NCI-H226 (cell line): Measurements from ENCODE around the gene ASPDH.

Source experiments
- DNase-seq: peaks from one replicate; pipeline ENCODE4 v3.0.0-alpha.2; 2015

ASPDH gene

DNA sequence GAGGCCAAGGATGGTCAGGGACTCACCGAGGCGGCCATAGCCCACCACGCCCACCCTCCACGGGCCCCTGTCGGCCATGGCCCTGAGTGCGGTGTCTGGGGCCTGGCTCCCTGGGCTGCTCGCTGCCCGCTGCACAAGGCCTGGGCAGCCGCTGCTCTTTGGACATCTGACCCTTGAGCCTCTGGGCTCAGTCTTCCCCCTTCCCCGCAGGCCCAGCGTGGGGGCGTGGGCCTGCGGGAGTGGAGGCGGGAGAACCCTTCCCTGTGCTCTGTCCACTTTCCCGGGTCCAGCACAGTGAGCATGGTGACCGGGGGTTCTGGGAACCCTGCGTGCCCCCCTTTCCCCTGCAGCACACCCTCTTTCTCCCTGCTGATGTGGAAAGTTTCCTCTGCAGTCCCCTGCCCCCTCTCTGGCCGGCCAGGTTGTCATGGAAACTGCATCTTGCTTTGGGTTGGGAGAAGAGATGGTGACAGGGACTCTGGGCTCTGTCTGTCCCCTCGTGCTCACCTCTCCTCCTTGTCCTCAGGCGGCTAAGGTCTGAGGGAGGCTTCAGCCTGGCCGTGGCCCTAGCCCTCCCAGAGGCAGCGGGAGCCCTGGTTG lies at the start of gene ASPDH:
TSS of gene ASPDH (minus strand) at position 168 of the 600 bp plus-strand sequence. CDS start at position 78, 90 bp downstream.
- no peak for DNase-seq

DNA sequence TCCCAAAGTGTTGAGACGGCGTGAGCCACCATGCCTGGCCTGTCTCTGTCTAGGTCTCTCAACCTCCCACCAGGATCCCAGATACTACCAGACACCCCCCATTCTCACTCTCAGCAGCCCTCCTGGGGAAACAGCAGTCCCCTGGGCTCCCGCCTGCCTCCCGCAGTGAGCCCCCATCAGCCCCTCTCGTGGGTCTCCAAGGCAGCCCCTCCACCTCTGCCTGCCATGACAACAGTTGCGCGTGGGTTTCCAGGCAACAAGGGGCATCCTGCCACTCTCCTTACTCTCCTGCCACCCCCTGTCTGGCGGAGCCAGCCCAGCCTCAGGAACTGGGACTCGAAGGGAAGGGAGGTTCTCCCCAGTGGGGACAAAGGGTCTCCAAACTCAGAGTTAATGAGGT lies 49.3 kb upstream of the ASPDH start:
- no peak for DNase-seq

DNA sequence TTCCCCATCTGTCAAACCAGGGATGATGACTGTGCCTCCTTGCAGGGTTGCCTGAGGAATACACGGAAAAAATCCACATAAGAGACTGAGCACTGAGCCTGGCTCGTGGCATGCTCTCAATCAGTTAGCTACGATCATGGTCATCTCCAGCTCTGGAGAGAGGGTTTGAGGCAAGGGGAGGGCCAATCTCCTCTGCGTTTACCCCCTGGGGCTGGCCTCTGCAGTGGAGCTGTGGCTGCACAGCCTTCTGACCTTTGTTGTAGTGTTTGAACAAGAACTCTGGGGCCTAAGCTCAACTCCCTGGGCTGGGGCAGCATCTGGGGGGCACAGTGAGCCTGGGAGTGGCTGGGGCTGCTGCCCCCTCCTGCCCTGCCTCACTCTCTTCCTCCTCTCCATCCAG lies 48.6 kb upstream of the ASPDH start:
- DNase-seq, result no peak

DNA sequence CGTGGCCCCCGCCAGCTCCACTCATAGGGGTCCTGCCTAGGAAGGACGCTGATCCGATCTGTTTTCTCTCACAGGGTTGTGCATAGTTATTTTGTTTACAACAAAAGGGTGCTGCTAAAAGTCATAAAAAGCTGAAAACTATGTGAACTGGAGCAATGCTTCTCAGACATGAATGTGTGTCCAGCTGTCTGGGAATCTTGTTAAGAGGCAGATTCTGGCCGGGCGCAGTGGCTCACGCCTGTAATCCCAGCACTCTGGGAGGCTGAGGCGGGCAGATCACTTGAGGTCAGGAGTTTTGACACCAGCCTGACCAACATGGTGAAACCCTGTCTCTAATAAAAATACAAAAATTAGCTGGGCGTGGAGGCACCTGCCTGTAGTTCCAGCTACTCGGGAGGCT lies 45.9 kb upstream of the ASPDH start:
- DNase-seq, result no peak

DNA sequence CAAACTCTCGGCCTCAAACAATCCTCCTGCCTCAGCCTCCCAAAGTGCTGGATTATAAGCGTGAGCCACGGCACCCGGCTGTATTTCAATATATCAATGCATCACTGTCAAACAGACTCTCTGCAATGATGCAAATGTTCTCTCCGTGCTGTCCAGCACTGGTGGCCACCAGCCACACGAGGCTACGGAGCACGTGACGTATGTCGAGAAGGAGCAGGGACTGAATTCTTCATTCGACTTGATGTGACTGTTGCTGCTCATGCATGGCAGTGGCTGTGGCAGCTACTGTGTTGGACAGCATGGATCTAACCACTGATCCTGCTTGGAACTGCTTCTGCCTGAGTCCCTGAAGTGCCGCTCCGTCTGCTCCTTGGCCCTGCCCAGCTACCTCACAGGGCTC lies 44.7 kb upstream of the ASPDH start:
- DNase-seq, result no peak

DNA sequence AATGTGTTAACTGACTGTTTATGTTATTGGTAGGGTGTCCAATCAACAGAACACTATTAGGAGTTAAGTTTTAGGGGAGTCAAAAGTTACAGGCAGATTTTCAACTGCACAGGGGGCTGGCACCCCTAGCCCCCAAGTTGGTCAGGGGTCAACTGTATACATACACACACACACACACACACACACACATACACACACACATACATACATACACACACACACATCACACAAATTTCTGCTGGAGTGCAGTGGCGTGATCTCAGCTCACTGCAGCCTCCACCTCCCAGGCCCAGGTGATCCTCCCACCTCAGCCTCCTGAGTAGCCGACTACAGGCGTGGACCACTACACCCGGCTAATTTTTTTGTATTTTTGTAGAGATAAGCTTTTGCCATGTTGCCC lies 44.3 kb upstream of the ASPDH start:
- DNase-seq, result no peak

DNA sequence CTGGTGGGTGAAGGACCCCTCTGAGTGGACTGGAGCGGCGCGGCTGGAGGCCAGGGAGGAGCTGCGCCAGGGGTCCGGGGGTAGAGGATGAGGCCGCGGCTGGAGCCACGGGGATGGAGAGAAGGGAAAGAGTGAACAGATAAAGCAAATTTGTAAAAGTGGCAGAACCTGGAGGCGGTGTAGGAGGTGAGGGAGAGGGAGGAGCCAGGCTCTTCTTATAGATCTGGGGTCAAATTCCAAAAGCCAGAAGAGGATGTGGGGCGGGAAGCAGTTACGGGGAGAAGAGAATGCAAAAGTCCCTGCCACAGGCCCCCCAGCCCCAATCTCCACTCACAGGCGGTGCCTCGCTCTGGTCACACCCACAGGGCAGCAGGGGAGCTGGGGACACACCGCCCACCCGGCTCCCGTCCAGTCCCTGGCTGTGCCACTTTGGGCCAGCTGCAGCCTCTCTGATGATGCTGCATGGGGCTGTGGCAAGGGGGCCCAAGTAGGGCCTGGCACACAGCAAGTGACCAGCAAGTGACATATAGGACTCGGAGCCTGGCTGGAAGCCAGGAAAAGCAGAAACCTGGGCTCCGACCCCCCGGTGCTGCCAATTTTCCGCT lies 43.4 kb upstream of the ASPDH start:
- DNase-seq, result no peak

DNA sequence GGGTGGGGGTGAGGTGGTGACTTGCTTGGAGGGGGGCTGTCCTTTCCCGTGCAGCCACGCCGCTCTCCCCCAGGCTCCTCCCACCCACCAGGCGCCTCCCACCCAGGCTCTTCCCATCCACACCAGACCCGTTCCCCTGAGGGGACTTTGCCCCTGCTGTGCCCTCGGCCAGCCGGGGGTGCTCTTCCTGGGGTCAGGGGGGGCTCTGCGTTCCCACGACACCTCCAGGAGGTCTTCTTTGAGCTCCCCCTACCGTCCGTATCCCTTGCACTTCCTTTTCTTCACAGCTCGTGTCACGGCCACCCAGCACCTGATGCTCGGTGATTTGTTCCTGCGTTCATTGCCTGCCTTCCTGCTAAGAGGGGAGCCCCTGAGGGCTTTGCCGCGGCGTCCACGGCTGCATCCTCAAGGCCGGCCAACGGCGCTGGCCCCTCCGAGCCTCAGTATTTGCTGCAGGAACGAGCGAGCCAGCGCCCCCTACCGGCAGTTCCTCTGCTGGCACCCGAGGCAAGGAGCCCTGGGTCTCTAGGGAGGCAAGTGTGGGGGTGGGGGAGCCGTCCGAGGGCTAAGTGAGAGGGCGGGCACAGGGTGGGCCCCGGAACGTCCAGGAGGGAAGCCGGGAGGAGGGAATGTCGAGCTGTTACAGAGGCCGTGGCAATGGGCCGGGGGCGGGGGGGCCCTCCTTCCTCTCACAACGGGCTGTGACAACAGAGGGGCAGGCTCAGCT lies 42.7 kb upstream of the ASPDH start:
- peak; percentile 53 for DNase-seq

DNA sequence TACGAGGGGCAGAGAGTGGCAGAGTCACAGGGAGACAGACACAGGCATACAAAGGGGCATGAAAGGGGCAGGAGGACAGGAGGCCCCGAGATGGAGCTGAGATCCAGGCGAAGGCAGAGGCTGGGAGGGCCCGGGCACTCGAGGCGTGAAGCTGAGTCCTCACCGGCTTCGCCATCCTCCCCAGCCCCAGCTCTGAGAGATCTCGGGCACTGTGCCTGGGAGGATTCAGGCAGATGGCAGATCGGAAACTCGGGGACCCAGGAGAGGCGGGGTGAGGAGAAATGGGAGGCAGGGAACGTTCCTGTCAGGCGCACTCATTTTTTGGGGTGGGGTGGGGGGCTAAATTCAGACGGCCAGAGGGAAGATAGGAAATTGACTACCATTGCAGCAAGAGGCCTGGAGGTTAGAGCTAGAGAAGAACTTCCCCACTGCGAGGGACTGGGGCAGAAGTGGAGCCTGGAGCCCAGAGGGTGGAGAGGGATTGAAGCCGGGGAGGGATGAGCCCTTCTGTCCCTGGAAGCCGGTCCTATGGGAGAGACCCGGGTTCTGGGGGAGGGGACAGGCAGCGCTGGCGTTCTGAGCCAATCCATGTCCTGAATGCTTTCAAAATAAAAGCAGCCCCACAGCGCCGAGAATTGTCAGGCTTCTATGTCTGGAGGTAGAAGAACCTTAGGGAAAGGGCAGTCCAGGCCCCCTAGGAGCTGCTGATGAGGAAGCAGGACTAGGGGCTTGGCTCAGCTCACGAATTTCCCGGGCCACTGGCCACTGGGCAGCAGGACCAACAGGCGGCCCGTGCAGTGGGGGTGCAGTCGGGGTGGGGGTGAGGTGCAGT lies 42.0 kb upstream of the ASPDH start:
- no peak for DNase-seq

DNA sequence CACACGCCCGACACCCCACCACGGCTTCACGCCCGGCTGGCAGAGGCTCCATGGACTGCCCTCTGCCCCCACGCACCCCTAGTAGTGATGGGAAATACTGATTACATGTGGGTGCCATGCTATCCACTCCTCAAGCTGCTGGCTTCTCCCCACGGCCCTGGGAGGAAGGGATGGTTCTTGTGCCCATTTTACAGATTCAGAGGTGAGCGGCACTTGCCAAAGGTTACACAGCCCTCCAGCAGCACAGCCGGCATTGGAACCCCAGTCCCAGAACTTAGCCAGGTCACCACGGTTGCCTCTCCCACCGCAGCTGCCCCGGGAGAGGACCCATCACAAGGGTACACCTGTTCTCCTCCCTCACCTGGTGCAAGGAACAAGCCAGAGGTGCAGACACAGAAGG lies 41.3 kb upstream of the ASPDH start:
- DNase-seq, result no peak

DNA sequence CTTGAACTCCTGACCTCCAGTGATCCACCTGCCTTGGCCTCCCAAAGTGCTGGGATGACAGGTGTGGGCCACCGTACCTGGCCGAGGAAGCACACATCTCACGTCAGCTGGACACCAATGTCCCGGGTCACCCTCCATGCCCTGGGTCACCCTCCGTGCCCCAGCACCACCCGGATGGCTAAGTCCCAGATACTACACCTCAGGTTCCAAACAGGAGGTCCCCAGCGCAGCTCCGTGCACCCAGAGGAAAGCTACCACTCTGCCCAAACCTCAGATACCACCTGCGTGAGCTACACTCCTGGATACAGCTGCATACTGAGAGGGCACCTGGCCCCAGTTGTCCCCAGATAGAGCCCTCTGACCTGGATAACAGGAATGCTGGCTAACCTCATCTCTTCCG lies 40.5 kb upstream of the ASPDH start:
- no peak for DNase-seq

DNA sequence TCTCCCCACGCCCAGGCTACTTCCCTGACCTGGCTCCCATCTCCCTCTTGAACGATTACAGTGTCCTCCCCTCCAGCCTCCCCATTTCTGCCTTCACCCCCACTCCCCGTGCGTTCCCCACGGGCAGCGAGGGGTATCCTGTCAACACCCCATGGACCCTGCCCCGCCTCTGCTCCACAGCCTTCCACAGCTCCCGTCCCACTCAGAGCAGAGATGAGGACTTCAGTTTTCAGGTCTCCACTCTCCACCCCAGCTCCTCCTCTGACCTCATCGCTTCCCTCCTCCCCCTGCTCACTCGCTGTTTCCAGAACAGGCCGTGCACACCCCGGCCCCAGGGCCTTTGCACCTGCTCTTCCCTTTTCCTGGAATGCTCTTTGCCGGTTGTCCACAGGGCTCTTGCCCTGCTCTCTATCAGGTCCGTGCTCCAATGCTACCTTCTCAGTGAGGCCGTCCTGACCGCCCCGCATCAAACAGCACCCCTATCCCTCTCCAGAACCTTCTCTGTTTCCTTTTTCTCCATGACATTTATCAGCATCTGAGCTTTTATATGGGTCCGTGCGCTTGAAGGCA lies 39.5 kb upstream of the ASPDH start:
- DNase-seq, result no peak

DNA sequence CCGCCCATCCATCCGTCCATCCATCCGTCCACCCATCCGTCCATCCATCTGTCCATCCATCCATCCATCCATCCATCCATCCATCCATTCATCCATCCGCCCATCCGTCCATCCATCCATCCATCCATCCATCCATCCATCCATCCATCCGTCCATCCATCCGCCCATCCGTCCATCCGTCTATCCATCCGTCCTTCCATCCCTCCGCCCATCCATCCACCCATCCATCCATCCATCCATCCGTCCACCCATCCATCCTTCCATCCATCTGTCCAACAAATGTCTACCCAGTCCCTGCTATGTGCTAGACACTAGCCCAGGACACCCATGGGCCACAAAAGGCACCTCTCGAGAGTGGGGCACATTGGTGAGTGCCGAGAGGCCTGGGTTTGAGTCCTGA lies 38.8 kb upstream of the ASPDH start:
- no peak for DNase-seq

DNA sequence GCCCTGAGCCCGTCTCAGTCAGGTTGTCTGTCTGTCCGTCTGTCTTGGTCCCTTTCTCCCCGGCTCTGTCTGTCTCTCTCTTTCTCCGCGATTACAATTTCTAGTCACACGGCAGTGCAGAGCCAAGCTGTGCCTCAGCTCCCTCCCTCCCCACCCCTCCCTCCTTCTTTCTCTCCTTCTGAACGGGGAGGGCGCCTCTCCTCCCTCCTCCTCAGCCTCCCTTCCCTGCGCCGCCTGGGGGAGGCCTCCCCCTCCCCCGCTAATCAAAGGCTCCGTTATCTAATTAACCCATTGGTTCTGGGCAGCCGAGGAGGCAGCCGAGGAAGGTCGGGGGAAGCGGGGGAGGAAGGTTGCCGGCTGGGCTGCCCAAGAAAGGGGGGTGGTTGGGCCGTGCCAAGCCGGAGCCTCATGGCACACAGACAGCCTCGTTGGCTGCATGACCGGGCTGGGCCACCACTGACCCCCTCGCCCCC lies 38.0 kb upstream of the ASPDH start:
- no peak for DNase-seq

DNA sequence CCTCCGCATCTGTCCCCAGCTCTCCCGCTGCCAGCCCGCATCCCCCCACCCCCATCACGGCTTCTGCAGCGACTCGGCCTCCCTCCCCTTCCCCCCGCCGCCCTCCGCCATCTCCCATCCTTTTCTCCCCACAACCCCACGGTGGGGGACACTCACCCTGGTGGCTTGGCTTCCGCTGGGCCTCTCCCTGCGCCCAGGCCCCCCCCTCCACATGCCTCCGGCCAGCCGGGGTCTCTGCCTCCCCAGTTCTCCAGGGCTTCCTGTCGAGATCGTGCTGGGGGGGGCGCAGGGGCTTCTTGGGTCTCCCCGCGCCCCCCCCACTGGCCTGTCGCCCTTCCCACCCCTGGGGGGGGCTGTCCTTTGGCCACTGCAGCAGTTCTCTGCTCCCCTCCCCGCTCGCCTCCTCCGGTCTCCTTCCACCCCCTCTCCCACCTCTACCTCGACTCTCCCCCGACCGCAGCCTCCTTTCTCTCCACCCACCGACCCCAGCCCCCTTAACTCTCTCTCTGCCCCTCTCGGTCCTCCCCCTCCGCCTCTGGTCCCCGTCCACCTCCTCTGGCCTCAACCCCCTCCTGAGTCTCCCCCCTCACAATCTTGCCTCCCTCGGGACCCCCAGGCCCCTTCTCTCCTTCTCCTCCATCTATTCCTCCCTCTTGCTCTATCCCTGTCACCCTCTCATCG lies 37.5 kb upstream of the ASPDH start:
- no peak for DNase-seq

DNA sequence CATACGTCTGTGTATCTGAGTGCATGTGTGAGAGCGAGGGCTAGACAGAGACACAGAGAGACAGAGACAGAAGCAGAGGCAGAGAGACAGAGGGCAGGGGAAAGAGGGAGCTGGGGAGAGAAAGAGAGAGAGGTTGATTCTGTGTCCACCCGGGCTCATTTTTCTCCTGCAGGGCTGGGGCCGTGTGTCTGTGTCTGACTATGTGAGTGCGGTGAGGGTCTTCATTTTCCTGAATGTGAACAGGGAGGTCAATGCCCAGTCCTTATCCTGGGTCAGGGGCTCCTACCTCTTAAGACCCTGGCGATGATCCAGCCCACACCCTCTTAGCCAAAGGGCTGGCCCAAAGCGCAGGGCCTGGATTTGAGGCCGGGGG lies 36.9 kb upstream of the ASPDH start:
- DNase-seq, result no peak

DNA sequence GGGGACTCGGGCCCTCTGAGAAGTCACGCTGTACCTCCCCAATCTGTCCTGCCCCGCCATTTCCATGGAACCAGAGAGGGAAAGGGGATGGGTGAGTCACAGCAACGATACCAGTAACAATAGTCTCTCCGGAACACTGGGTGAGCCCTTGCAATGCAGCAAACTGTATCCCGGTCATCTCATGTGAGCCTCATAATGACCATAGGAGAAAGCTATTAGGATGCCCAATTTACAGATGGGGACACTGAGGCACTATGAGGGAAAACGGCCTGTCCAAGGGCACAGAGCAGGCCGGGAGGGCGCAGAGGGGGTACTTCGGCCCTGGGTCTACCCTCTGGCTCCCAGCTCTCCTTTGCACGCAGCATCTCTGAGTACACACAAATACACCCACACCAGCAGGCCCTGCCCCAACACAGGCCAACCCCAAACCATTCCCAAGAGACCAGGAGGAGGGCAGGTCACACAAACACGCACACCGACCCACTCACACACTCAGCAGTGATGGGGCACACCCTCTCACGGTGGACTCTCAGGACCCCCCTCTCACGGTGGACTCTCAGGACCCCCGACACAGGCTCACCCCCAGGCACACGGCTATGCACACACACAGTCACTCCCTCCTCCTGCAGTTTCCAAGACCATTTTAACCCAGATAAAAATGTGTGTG lies 36.3 kb upstream of the ASPDH start:
- DNase-seq, result no peak

DNA sequence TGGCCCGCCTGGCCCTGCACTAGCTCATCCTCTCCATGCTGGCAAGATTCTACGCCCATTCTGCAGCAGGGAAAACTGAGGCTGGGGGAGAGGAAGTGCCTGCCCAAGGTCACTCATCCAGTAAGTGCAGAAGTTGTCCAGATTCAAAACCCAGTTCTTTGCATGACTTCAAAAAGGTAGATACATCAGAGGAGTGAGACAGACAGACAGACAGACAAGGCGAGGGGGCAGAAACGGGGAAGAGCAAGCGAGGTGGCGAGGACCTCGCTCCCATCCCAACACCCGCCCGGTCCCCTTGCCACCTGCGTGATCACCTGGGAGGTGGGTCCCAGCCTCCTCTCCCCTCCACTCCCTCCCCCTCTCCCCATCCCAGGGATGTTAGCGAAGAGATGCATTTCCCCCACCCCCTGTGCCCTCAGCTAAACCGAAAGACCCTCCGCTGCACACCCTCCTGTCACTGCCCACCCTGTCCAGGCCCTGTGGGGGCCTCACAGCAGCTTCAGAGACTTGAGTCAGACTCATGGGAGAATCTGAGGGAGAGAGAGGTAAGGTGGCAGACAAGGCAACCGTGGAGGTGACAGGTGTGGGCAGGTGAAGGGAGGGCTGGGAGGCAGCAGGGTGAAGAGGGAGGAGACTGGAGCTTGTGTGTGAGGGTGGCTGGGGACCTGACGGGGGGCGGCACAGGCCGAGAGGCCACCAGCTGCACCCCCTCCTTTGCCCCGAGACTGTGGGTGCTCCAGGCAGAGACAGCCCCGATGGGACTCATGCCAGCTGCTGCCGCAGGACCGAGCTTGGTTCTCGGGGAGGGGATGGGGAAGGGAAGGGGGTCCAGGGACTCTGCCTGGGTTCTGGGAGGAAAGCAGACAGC lies 35.6 kb upstream of the ASPDH start:
- DNase-seq, result no peak

DNA sequence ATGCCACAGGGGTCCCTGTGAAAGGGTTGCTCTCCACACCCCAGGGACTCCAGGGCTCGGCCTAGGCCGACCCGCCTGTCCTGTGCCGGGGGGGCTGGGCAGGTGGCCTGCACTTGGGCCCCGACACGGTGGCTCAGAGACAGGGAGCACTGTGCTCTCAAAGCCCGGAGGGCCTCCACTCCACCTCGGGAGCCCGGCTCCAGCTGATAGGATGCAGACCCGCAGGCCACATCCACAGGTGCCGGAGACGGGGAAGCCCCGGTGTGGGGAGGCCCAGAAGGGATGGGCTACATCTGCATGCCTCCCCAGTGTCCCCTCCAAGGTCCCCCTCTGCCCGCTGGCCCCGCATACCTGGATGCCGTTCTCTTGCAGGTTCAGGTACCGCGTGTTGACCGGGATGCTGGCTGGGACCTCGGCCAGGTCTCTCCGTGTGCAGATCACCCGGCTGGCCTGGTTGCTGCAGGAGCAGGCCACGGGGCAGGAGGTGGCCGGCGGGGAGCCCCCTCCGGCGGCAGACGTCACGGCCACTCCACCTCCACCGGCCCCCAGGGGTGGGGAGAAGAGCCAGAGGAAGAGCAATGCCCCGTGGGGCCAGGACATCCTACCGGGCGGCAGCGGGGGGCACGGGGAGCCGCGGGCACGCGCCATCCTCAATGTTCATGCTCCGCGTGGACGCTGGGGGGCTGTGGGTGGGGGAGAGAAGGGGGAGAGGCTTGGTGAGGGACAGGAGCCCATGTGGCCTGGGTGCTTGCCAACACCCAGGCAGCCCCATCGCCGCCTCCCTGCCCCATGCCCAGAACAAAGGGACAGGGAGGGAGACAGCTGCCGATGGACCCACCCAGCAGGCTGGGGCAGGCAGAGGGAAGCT lies 34.7 kb upstream of the ASPDH start:
- no peak for DNase-seq
